HepG2 (cell line): ENCODE measurements around the gene RNU2-63P. TPM values are rescaled to one million over a fixed set of nuclear protein-coding genes. Genes with fewer than 3 reads are reported as not detected.
A peak's percentile ranks its signal among the peaks of the same experiment; 100 is the strongest.

Experiments used
- ATAC-seq: fragments of 200-7000 bp; cut with Tn5 transposase; 3 replicates; pipeline ENCODE4 v1.9.1; 2020; ENCODE audit warnings: mild to moderate bottlenecking, moderate library complexity
- BruUV-seq: library from RNA; stranded (reverse); fragments of 400-500 nt; replicated peaks from 2 replicates; lab custom pipeline; 2021; lab: Mats Ljungman, UMichigan
- CTCF ChIA-PET: fragments of 300-600 bp; formaldehyde crosslinking; extraction: SDS; loops from one replicate; lab custom pipeline; 2021; ENCODE audit warnings: low total read pairs, inconsistent platforms, low intra/inter-chr PET ratio; lab: Yijun Ruan, JAX
- POLR2A ChIA-PET: fragments of 350-600 bp; sonication (Branson Sonifier 250); formaldehyde crosslinking; loops from one replicate; lab custom pipeline; 2020; ENCODE audit warnings: antibody characterized with exemption, inconsistent platforms; lab: Yijun Ruan, JAX
- DNase-seq: peaks from one replicate; pipeline ENCODE4 v3.0.0-alpha.2; 2015; ENCODE audit warnings: low spot score
- FAIRE-seq: peaks from 3 replicates; lab custom pipeline; 2011; peaks lifted over from hg19 to GRCh38; lab: Jason Lieb, UNC
- H2AFZ ChIP-seq: one replicate; pipeline ENCODE4 v1.6.1; 2011; ENCODE audit warnings: low read length, inconsistent platforms
- H3K27ac ChIP-seq: fragments of 300-600 bp; 3 replicates; pipeline ENCODE4 v1.8.0; 2011; ENCODE audit warnings: mixed run types, mild to moderate bottlenecking, mixed read lengths, low read length, inconsistent platforms; ENCODE audit not compliant: insufficient read depth; ENCODE audit errors: extremely low read length
- H3K27me3 ChIP-seq, 2 experiments: fragments of 200-600 bp in 1 of 2; 2 replicates in 1 of 2; 3 replicates in 1 of 2; pipeline versions ENCODE4 v1.6.0 to v1.8.0; 2011; ENCODE audit warnings: low read length in 2 of 2, mild to moderate bottlenecking in 2 of 2, moderate library complexity in 2 of 2, inconsistent platforms in 1 of 2; ENCODE audit not compliant: insufficient read depth in 2 of 2, control insufficient read depth in 1 of 2
- H3K36me3 ChIP-seq, 2 experiments: fragments of 200-600 bp in 1 of 2; replicated peaks in 1 of 2; 2 replicates in 1 of 2; 3 replicates in 1 of 2; pipeline versions ENCODE4 v1.5.1 to v1.8.0; 2011; ENCODE audit warnings: low read length in 2 of 2, inconsistent platforms in 1 of 2; ENCODE audit not compliant: insufficient read depth in 2 of 2, control insufficient read depth in 1 of 2
- H3K4me1 ChIP-seq: 2 replicates; pipeline ENCODE4 v1.5.1; 2012; ENCODE audit warnings: low read length, inconsistent platforms; ENCODE audit not compliant: insufficient read depth
- H3K4me2 ChIP-seq: 2 replicates; pipeline ENCODE4 v1.6.0; 2011; ENCODE audit warnings: low read depth, low read length, inconsistent platforms
- H3K4me3 ChIP-seq, 3 experiments: fragments of 200-600 bp in 1 of 3; sonication (generic), shearing (Covaris generic) in 1 of 3; replicated peaks in 1 of 3; 2 replicates each; pipeline ENCODE4 v1.5.1; 2011 to 2016; ENCODE audit warnings: low read length in 3 of 3, inconsistent platforms in 2 of 3, low read depth in 2 of 3, mild to moderate bottlenecking in 2 of 3, control low read depth in 1 of 3, mixed read lengths in 1 of 3; ENCODE audit not compliant: insufficient read depth in 1 of 3
- H3K79me2 ChIP-seq: one replicate; pipeline ENCODE4 v1.6.1; 2011; ENCODE audit warnings: low read length, inconsistent platforms; ENCODE audit not compliant: insufficient read depth
- H3K9ac ChIP-seq: 2 replicates; pipeline ENCODE4 v1.6.0; 2011; ENCODE audit warnings: mild to moderate bottlenecking, low read depth, low read length, inconsistent platforms; ENCODE audit not compliant: insufficient read depth
- H3K9me3 ChIP-seq: 2 replicates; pipeline ENCODE4 v1.5.1; 2012; ENCODE audit warnings: mild to moderate bottlenecking, low read length
- H4K20me1 ChIP-seq: 2 replicates; pipeline ENCODE4 v1.6.0; 2011; ENCODE audit warnings: inconsistent platforms, mild to moderate bottlenecking, low read length, moderate library complexity; ENCODE audit not compliant: insufficient read depth
- GZF1 ChIP-seq: sonication (generic); formaldehyde crosslinking; IDR thresholded peaks from 2 replicates; pipeline ENCODE4 v1.5.1; 2020; ENCODE audit warnings: mild to moderate bottlenecking, missing genetic modification reagents
- HIVEP1 ChIP-seq: sonication (generic); formaldehyde crosslinking; IDR thresholded peaks from 2 replicates; pipeline ENCODE4 v1.4.0; 2020; ENCODE audit warnings: mild to moderate bottlenecking, missing genetic modification reagents
- KDM3A ChIP-seq: IDR thresholded peaks from 2 replicates; pipeline ENCODE4 v1.6.1; 2018; ENCODE audit warnings: low read depth, missing compliant biosample characterization
- MAFK ChIP-seq, 2 experiments: IDR thresholded peaks in 1 of 2; conservative IDR thresholded peaks in 1 of 2; 2 replicates each; pipeline ENCODE4 v1.6.1; 2011; ENCODE audit warnings: improper control_type of control experiment in 2 of 2, low read length in 2 of 2
- MIXL1 ChIP-seq: IDR thresholded peaks from 2 replicates; pipeline ENCODE4 v1.6.1; 2016
- MXD4 ChIP-seq: IDR thresholded peaks from 2 replicates; pipeline ENCODE4 v1.6.1; 2016; ENCODE audit warnings: mild to moderate bottlenecking, missing biosample characterization, missing genetic modification reagents
- PCBP2 ChIP-seq: fragments of 200-400 bp; formaldehyde crosslinking; optimal IDR thresholded peaks from 2 replicates; pipeline ENCODE3; 2018; ENCODE audit warnings: low read length, low read depth; ENCODE audit not compliant: poor library complexity, severe bottlenecking
- RNF2 ChIP-seq: fragments of 450-650 bp; conservative IDR thresholded peaks from 2 replicates; pipeline ENCODE4 v1.6.1; 2016; ENCODE audit warnings: low read depth
- SIN3A ChIP-seq: IDR thresholded peaks from 2 replicates; pipeline ENCODE4 v1.6.1; 2011; ENCODE audit warnings: low read depth, mild to moderate bottlenecking, control low read depth, low read length, borderline replicate concordance
- SKI ChIP-seq: fragments of 450-650 bp; IDR thresholded peaks from one replicate; pipeline ENCODE4 v1.6.1; 2018; ENCODE audit warnings: mild to moderate bottlenecking; ENCODE audit not compliant: partially characterized antibody
- SSRP1 ChIP-seq: IDR thresholded peaks from 2 replicates; pipeline ENCODE4 v1.6.1; 2016; ENCODE audit warnings: control low read depth
- ZNF33A ChIP-seq: sonication (generic); formaldehyde crosslinking; IDR thresholded peaks from 2 replicates; pipeline ENCODE4 v1.5.1; 2020; ENCODE audit warnings: missing genetic modification reagents, mild to moderate bottlenecking, moderate library complexity, borderline replicate concordance
- ZNF407 ChIP-seq: sonication (generic); formaldehyde crosslinking; IDR thresholded peaks from one replicate; pipeline ENCODE4 v1.5.1; 2020; ENCODE audit warnings: mild to moderate bottlenecking, missing genetic modification reagents; ENCODE audit errors: not compliant biosample characterization
- ZNF777 ChIP-seq: sonication (generic); formaldehyde crosslinking; IDR thresholded peaks from 2 replicates; pipeline ENCODE4 v1.4.0; 2020; ENCODE audit warnings: missing genetic modification reagents
- ZNF790 ChIP-seq: sonication (generic); formaldehyde crosslinking; IDR thresholded peaks from 2 replicates; pipeline ENCODE4 v1.8.0; 2022; ENCODE audit warnings: missing genetic modification reagents, mild to moderate bottlenecking, borderline replicate concordance
- ZSCAN20 ChIP-seq: sonication (generic); formaldehyde crosslinking; IDR thresholded peaks from 2 replicates; pipeline ENCODE4 v1.4.0; 2020; ENCODE audit warnings: missing genetic modification reagents, mild to moderate bottlenecking, borderline replicate concordance
- ZZZ3 ChIP-seq: sonication (generic); formaldehyde crosslinking; IDR thresholded peaks from 2 replicates; pipeline ENCODE4 v1.4.0; 2020; ENCODE audit warnings: missing genetic modification reagents, mild to moderate bottlenecking, borderline replicate concordance
- WGBS: methylation state at CpG from one replicate; pipeline ENCODE4 v1.1.6; 2017; ENCODE audit warnings: low lambda C conversion rate; 5-methylcytosine and 5-hydroxymethylcytosine counted together
- in situ Hi-C: cut with HindIII; loops from 2 replicates; pipeline ENCODE4 v1.10.0; 2017; ENCODE audit warnings: low pct_unique_long_range_greater_than_20kb; ENCODE audit not compliant: extremely low pct_ligation_motif_present
- intact Hi-C: fragments of 100-400 bp; cut with micrococcal nuclease; formaldehyde crosslinking; loops from one replicate; pipeline ENCODE4 v1.10.0; 2022; ENCODE audit not compliant: unreplicated experiment
- polyA plus RNA-seq, 8 experiments: library from polyadenylated mRNA; depleted of rRNA in 3 of 8; stranded (reverse) in 7 of 8; unstranded in 1 of 8; fragments of >200 nt; fragmentation: Illumina TruSeq in 4 of 8; extraction: Trizol in 4 of 8; gene quantifications; 2 replicates each; pipeline versions ENCODE4 v1.2.1 to v1.2.3, GENCODE V29; 2011 to 2016; ENCODE audit warnings: low read depth in 4 of 8, missing spikeins in 1 of 8, mixed read lengths in 1 of 8; ENCODE audit not compliant: insufficient read depth in 1 of 8
- total RNA-seq, 5 experiments: library from RNA; depleted of rRNA; stranded (reverse); fragments of >200 nt; fragmentation: Illumina TruSeq; extraction: Trizol; gene quantifications; 2 replicates each; pipeline ENCODE4 v1.2.3, GENCODE V29; 2016; ENCODE audit warnings: low read depth in 1 of 5

The RNU2-63P gene
- total and polyA plus RNA-seq, 2 of the 13 experiments (the other 11 are each of a cell fraction or from before 2014, with no cell fraction given): 6.8 TPM; not detected in 1

GRCh38 chr2:88016960-88017779 lies 823 bp upstream of the RNU2-63P start (continued):
- TF ChIP-seq ZNF407: peak; percentile 46

GRCh38 chr2:88011011-88011410 lies 5.3 kb downstream of the RNU2-63P start:
- FAIRE-seq: no peak
- no peaks in the 10 kb centered on the region for H3K79me2 ChIP-seq
- H3K4me3 ChIP-seq: no peak overlapping the region
- no peaks in the 10 kb centered on the region for H3K9me3 ChIP-seq
- H3K27me3 ChIP-seq: no peaks in the 10 kb centered on the region
- DNase-seq: no peak
- H3K27ac ChIP-seq: no peak overlapping the region
- H4K20me1 ChIP-seq: no peaks in the 10 kb centered on the region
- H3K4me1 ChIP-seq: peaks cover 37% of the 10 kb centered on the region
- 49% methylated on average over 1 of the region's 1 CpG for WGBS
- CTCF ChIA-PET: no interaction called here
- no peaks in the 10 kb centered on the region for H3K36me3 ChIP-seq
- no peak for ATAC-seq
- intact Hi-C loops: no loop called here
- in situ Hi-C loops: no loop called here
- POLR2A ChIA-PET: no interaction called here
- H3K9ac ChIP-seq: no peak overlapping the region
- peak overlapping the region; percentile 29 for H2AFZ ChIP-seq
- peak overlapping the region; percentile 53 for H3K4me2 ChIP-seq
- no TSS peak for BruUV-seq
- no peak for TF ChIP-seq SKI
- no peak for TF ChIP-seq PCBP2
- no peak for TF ChIP-seq MXD4 (CRISPR knock-in tag)
- TF ChIP-seq ZSCAN20: no peak
- no peak for TF ChIP-seq SSRP1
- no peak for TF ChIP-seq ZZZ3
- no peak for TF ChIP-seq ZNF790 (CRISPR knock-in tag)
- TF ChIP-seq RNF2: no peak
- TF ChIP-seq GZF1: no peak
- no peak for TF ChIP-seq ZNF777 (CRISPR knock-in tag)
- no peak for TF ChIP-seq ZNF33A (CRISPR knock-in tag)
- no peak for TF ChIP-seq SIN3A
- TF ChIP-seq MAFK (conservative IDR thresholded peaks at IDR 0.05 in 1 of 2, IDR thresholded peaks at IDR 0.05 in 1 of 2; ENCODE audit: low read length in 2 of 2): no peak
- TF ChIP-seq HIVEP1 (CRISPR knock-in tag): no peak
- no peak for TF ChIP-seq MIXL1 (CRISPR knock-in tag)
- no peak for TF ChIP-seq KDM3A (CRISPR knock-in tag)
